GM12878 (cell line): ENCODE measurements around the gene TBCB. TPM values are rescaled to one million over a fixed set of nuclear protein-coding genes. Genes with fewer than 3 reads are reported as not detected.

ENCODE experiments used
- ATAC-seq: fragments of 200-7000 bp; cut with Tn5 transposase; 3 replicates; pipeline ENCODE4 v1.9.1; 2020; ENCODE audit warnings: mild to moderate bottlenecking, moderate library complexity
- BruUV-seq: library from RNA; stranded (reverse); fragments of 400-500 nt; replicated peaks from 2 replicates; lab custom pipeline; 2021; lab: Mats Ljungman, UMichigan
- CTCF ChIA-PET: fragments of 300-600 bp; sonication (Branson Sonifier 250); formaldehyde crosslinking; extraction: SDS; loops from one replicate; lab custom pipeline; 2021; ENCODE audit warnings: inconsistent platforms; lab: Yijun Ruan, JAX
- POLR2A ChIA-PET: fragments of 350-600 bp; formaldehyde crosslinking; extraction: SDS; loops from one replicate; lab custom pipeline; 2021; ENCODE audit warnings: inconsistent platforms; lab: Charles Lee
- RAD21 ChIA-PET: fragments of 300-600 bp; sonication (Branson Sonifier 250); formaldehyde crosslinking; loops from one replicate; lab custom pipeline; 2023; ENCODE audit warnings: antibody characterized with exemption; ENCODE audit not compliant: unreplicated experiment; lab: Charles Lee
- SMC1A ChIA-PET: fragments of 300-600 bp; sonication (Branson Sonifier 250); formaldehyde crosslinking; loops from one replicate; lab custom pipeline; 2023; ENCODE audit not compliant: unreplicated experiment, uncharacterized antibody; lab: Charles Lee
- DNase-seq: peaks from one replicate; pipeline ENCODE4 v3.0.0-alpha.2; 2011; ENCODE audit warnings: low read depth, low spot score
- FAIRE-seq: peaks from 3 replicates; lab custom pipeline; 2011; peaks lifted over from hg19 to GRCh38; lab: Jason Lieb, UNC
- H2AFZ ChIP-seq: 2 replicates; pipeline ENCODE4 v1.6.0; 2011; ENCODE audit warnings: low read depth, low read length, control low read depth; ENCODE audit not compliant: control insufficient read depth
- H3K27ac ChIP-seq: 2 replicates; pipeline ENCODE4 v1.5.1; 2011; ENCODE audit warnings: control low read depth; ENCODE audit not compliant: control insufficient read depth, insufficient read depth
- H3K27me3 ChIP-seq, 2 experiments: replicated peaks in 1 of 2; 2 replicates each; pipeline versions ENCODE4 v1.6.0 to v1.6.1; 2011; ENCODE audit warnings: low read length in 1 of 2; ENCODE audit not compliant: control insufficient read depth in 2 of 2, insufficient read depth in 2 of 2
- H3K36me3 ChIP-seq, 2 experiments: 2 replicates each; pipeline ENCODE4 v1.5.1; 2011; ENCODE audit warnings: low read length in 1 of 2; ENCODE audit not compliant: control insufficient read depth in 2 of 2, insufficient read depth in 2 of 2
- H3K4me1 ChIP-seq: 2 replicates; pipeline ENCODE4 v1.6.1; 2011; ENCODE audit warnings: mild to moderate bottlenecking, low read length, moderate library complexity, mixed read lengths; ENCODE audit not compliant: control insufficient read depth, insufficient read depth
- H3K4me2 ChIP-seq: 2 replicates; pipeline ENCODE4 v1.6.0; 2011; ENCODE audit warnings: control low read depth; ENCODE audit not compliant: control insufficient read depth, insufficient read depth
- H3K4me3 ChIP-seq: fragments of 200-600 bp; sonication (generic); 2 replicates; pipeline ENCODE4 v1.5.1; 2016
- H3K79me2 ChIP-seq: 2 replicates; pipeline ENCODE4 v1.6.0; 2011; ENCODE audit warnings: low read length; ENCODE audit not compliant: control insufficient read depth, insufficient read depth
- H3K9ac ChIP-seq: 2 replicates; pipeline ENCODE4 v1.8.0; 2011; ENCODE audit warnings: low read length, control low read depth, mixed read lengths; ENCODE audit not compliant: control insufficient read depth, insufficient read depth
- H3K9me3 ChIP-seq: replicated peaks from 3 replicates; pipeline ENCODE4 v1.5.1; 2011; ENCODE audit warnings: mild to moderate bottlenecking, low read length; ENCODE audit not compliant: control insufficient read depth, insufficient read depth
- H4K20me1 ChIP-seq: 2 replicates; pipeline ENCODE4 v1.6.0; 2011; ENCODE audit not compliant: control insufficient read depth, insufficient read depth
- CEBPB ChIP-seq, 2 experiments: fragments of 150-350 bp in 1 of 2; IDR thresholded peaks; 2 replicates each; pipeline ENCODE4 v1.6.1; 2012 to 2014; ENCODE audit warnings: low read depth in 2 of 2, low read length in 2 of 2, borderline replicate concordance in 1 of 2, inconsistent platforms in 1 of 2
- JUNB ChIP-seq: IDR thresholded peaks from 2 replicates; pipeline ENCODE4 v1.6.1; 2016; ENCODE audit warnings: antibody characterized with exemption, mild to moderate bottlenecking
- JUND ChIP-seq: IDR thresholded peaks from 2 replicates; pipeline ENCODE4 v1.6.1; 2012; ENCODE audit warnings: low read depth, mild to moderate bottlenecking, low read length, improper control_type of control experiment, moderate library complexity
- RBBP5 ChIP-seq: fragments of 200-600 bp; sonication (generic); conservative IDR thresholded peaks from 2 replicates; pipeline ENCODE4 v1.6.1; 2016
- WRNIP1 ChIP-seq: IDR thresholded peaks from 2 replicates; pipeline ENCODE4 v1.6.1; 2011; ENCODE audit warnings: low read depth, low read length, improper control_type of control experiment, borderline replicate concordance
- ZNF274 ChIP-seq: IDR thresholded peaks from one replicate; pipeline ENCODE4 v1.8.0; 2011; ENCODE audit not compliant: insufficient read length, insufficient read depth
- ZSCAN29 ChIP-seq: fragments of 450-650 bp; IDR thresholded peaks from 2 replicates; pipeline ENCODE4 v1.6.1; 2017; ENCODE audit warnings: mild to moderate bottlenecking, moderate library complexity
- WGBS: methylation state at CpG from one replicate; pipeline ENCODE4 v1.1.6; 2016; ENCODE audit warnings: low lambda C conversion rate; ENCODE audit not compliant: insufficient replicate concordance, insufficient coverage; ENCODE audit errors: missing lambda C conversion rate; 5-methylcytosine and 5-hydroxymethylcytosine counted together
- in situ Hi-C: fragments of 300-500 bp; cut with MboI; formaldehyde crosslinking; loops from 9 replicates; pipeline ENCODE4 v1.14.3; 2018; ENCODE audit warnings: mixed read lengths
- intact Hi-C: fragments of 100-400 bp; cut with micrococcal nuclease; formaldehyde crosslinking; loops from one replicate; pipeline ENCODE4 v1.14.2; 2022; ENCODE audit not compliant: unreplicated experiment
- polyA plus RNA-seq, 11 experiments: library from polyadenylated mRNA; depleted of rRNA in 4 of 11; unstranded in 6 of 11; stranded (reverse) in 5 of 11; fragments of >200 nt; fragmentation: Nextera tagmentation in 4 of 11; fragmentation: Illumina TruSeq in 1 of 11; extraction: Ambion mirVana in 4 of 11; extraction: Trizol in 1 of 11; gene quantifications; 1 replicate in 1 of 11; 2 replicates in 10 of 11; pipeline versions ENCODE4 v1.2.1 to v1.2.3, GENCODE V29; 2011 to 2016; ENCODE audit warnings: inconsistent platforms in 2 of 11, missing spikeins in 2 of 11, low read depth in 1 of 11
- total RNA-seq, 4 experiments: library from RNA; depleted of rRNA in 3 of 4; stranded (reverse); fragments of >200 nt in 3 of 4; fragmentation: Illumina TruSeq in 1 of 4; extraction: Trizol in 1 of 4; gene quantifications; 2 replicates each; pipeline versions ENCODE4 v1.2.1 to v1.2.3, GENCODE V29; 2013 to 2021
- TF ChIP-seq, protein P1 (sequence below): fragments of 450-650 bp; IDR thresholded peaks from 2 replicates; pipeline ENCODE4 v1.6.1; 2017; ENCODE audit warnings: borderline replicate concordance

The TBCB gene
- total and polyA plus RNA-seq, 10 of the 15 experiments (the other 5 are each of a cell fraction or from before 2014, with no cell fraction given): 9.4 to 193 (median 126) TPM

DNA sequence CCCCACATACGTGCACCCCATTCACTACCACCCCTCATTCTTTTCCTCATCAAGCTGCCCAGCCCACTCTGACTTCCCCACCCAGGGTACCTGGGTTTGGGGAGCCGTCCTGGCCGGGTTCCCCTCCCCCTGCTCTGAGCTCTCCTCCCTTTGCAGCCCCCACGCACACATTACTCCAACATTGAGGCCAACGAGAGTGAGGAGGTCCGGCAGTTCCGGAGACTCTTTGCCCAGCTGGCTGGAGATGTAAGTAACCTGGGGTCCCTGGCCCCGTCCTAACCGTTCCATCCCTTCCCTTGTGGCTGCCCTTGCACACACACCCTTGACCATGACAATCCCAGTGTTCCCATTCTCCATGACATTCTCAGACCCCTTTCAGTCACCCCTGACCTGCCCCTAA, 27.2 kb downstream of the TBCB start:
- TF ChIP-seq CEBPB (IDR thresholded peaks at IDR 0.05; ENCODE audit: borderline replicate concordance in 1 of 2, low read depth in 2 of 2, low read length in 2 of 2) (no peak), RBBP5 (no peak), JUNB (no peak), WRNIP1 (no peak), JUND (no peak), ZNF274 (no peak), ZSCAN29 (no peak)
- TF ChIP-seq, protein P1, sequence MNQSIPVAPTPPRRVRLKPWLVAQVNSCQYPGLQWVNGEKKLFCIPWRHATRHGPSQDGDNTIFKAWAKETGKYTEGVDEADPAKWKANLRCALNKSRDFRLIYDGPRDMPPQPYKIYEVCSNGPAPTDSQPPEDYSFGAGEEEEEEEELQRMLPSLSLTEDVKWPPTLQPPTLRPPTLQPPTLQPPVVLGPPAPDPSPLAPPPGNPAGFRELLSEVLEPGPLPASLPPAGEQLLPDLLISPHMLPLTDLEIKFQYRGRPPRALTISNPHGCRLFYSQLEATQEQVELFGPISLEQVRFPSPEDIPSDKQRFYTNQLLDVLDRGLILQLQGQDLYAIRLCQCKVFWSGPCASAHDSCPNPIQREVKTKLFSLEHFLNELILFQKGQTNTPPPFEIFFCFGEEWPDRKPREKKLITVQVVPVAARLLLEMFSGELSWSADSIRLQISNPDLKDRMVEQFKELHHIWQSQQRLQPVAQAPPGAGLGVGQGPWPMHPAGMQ: no peak
- no peak overlapping the region for H3K4me3 ChIP-seq
- no peak for ATAC-seq
- in situ Hi-C loops: no loop called here
- H3K79me2 ChIP-seq: peaks cover 16% of the 10 kb centered on the region
- no peak for FAIRE-seq
- intact Hi-C loops: no loop called here
- H3K9ac ChIP-seq: no peak overlapping the region
- no peak for DNase-seq
- no peaks in the 10 kb centered on the region for H3K9me3 ChIP-seq
- no peak overlapping the region for H3K27ac ChIP-seq
- ChIA-PET POLR2A (no interaction called here), SMC1A (no interaction called here), CTCF (no interaction called here), RAD21 (no interaction called here)
- H3K4me2 ChIP-seq: no peak overlapping the region
- no peak overlapping the region for H2AFZ ChIP-seq
- peaks cover 6% of the 10 kb centered on the region; the same call in 1 of the 2 replicates for H3K4me1 ChIP-seq
- BruUV-seq: no TSS peak
- H3K27me3 ChIP-seq: no peaks in the 10 kb centered on the region
- peaks cover 11 to 17% of the 10 kb centered on the region in 2 experiments; a peak in 3 of 4 replicates for H3K36me3 ChIP-seq
- peaks cover 6% of the 10 kb centered on the region for H4K20me1 ChIP-seq
- 96% methylated on average over 9 of the region's 9 CpGs for WGBS
